AG04449 (cell line): Measurements from ENCODE around the gene MLLT11.

Experiments
- CTCF ChIA-PET: fragments of 350-600 bp; formaldehyde crosslinking; extraction: SDS; loops from one replicate; lab custom pipeline; 2021; ENCODE audit warnings: antibody characterized with exemption; lab: Yijun Ruan, JAX
- POLR2A ChIA-PET: fragments of 400-600, 350-600 bp; formaldehyde crosslinking; extraction: SDS; loops from one replicate; lab custom pipeline; 2020; ENCODE audit warnings: antibody characterized with exemption, inconsistent platforms; lab: Yijun Ruan, JAX
- DNase-seq: peaks from one replicate; pipeline ENCODE4 v3.0.0-alpha.2; 2010; ENCODE audit warnings: low read depth, low spot score
- H3K4me3 ChIP-seq: 2 replicates; pipeline ENCODE4 v1.5.1; 2011; ENCODE audit warnings: low read depth, mild to moderate bottlenecking, control low read depth, low read length
- CTCF ChIP-seq: IDR thresholded peaks from one replicate; pipeline ENCODE4 v1.5.1; 2011; ENCODE audit warnings: mild to moderate bottlenecking, moderate library complexity, low read length, control low read depth, inconsistent platforms; ENCODE audit not compliant: insufficient read depth; ENCODE audit errors: missing control alignments

MLLT11 gene

GRCh38 chr1:151026460-151026859 lies 33.7 kb upstream of the MLLT11 start:
- TF ChIP-seq CTCF = no peak
- no peak for DNase-seq
- ChIA-PET CTCF (interaction anchor here (0.6 to 3.3 kb wide), 5 partner anchors 12 to 73 kb away, joined by 3 to 19 read pairs (median 4); partner anchors contain the start of genes C1orf56 and MINDY1), POLR2A (no interaction called here)
- no peak overlapping the region for H3K4me3 ChIP-seq

- no peak for TF ChIP-seq CTCF
- no peak overlapping the region for H3K4me3 ChIP-seq
- CTCF ChIA-PET = interaction anchor here (0.7 to 0.9 kb wide), 3 partner anchors 9 to 40 kb away, joined by 3 read pairs; partner anchors contain the start of gene C1orf56
- POLR2A ChIA-PET = no interaction called here
- no peak for DNase-seq
Observed at GRCh38 chr1:151032164-151032563, 28.0 kb upstream of the MLLT11 start.

GRCh38 chr1:151035167-151035566 lies 25.0 kb upstream of the MLLT11 start:
- CTCF ChIA-PET = interaction anchor here (1.3 to 2.5 kb wide), 2 partner anchors 10 to 13 kb away, joined by 6 to 15 read pairs; partner anchors contain the start of gene C1orf56
- no peak for TF ChIP-seq CTCF

GRCh38 chr1:151036356-151036755 lies 23.8 kb upstream of the MLLT11 start, which contains the start of gene BNIPL:
BNIPL (plus strand) TSS chr1:151036586; CDS start chr1:151036726, 140 bp downstream.
- no peak within 1 kb of the TSS for H3K4me3 ChIP-seq
- POLR2A ChIA-PET = no interaction called here
- DNase-seq = no peak
- no peak for TF ChIP-seq CTCF
- CTCF ChIA-PET = interaction anchor here (0.8 to 2.4 kb wide), 2 partner anchors 12 kb away, joined by 3 to 14 read pairs; no protein-coding TSS in a partner anchor

More at GRCh38 chr1:151035167-151035566, 25.0 kb upstream of the MLLT11 start:
- H3K4me3 ChIP-seq = no peak overlapping the region
- no peak for DNase-seq
- POLR2A ChIA-PET = no interaction called here

GRCh38 chr1:151037032-151037431 lies 23.2 kb upstream of the MLLT11 start:
- POLR2A ChIA-PET = no interaction called here
- DNase-seq = no peak
- TF ChIP-seq CTCF = no peak
- no peak overlapping the region for H3K4me3 ChIP-seq
- CTCF ChIA-PET = interaction anchor here (2.4 kb wide), 1 partner anchor 13 kb away, joined by 14 read pairs; no protein-coding TSS in a partner anchor

- no peak for TF ChIP-seq CTCF
- no peak for DNase-seq
- H3K4me3 ChIP-seq = no peak overlapping the region
- POLR2A ChIA-PET = no interaction called here
- CTCF ChIA-PET = interaction anchor here (1.2 kb wide), 1 partner anchor 15 kb away, joined by 4 read pairs; no protein-coding TSS in a partner anchor
Observed at GRCh38 chr1:151039521-151039920, 20.7 kb upstream of the MLLT11 start.
